ENCODE data around the gene IGSF3.

DNA sequence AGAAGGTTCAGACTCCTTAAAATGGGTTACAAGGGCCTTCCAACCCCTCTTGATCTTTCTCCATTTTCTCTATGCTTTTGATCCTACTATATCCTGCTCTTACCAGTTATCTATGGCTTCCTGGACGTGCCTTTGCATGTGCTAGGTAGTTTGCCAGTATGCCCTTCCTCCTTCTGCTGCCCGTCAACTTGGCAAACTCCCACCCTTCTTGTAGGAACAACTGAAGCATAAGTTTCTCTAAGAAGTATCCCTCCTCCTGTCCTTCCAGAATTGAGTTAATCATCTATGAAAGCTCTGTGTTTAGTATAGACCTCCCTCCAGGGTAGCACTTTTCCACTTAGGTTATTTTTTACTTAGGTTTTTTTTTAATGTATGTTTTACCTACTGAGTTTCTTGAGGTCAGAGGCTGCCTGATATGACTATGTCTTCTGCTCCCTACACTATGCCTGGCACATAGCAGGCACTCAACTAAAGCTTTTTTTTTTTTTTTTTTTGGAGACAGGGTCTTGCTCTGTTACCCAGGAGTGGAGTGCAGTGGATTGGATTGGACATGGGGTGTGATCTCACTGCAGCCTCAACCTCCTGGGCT lies 10.0 kb upstream of the IGSF3 start:
- TF ChIP-seq CTCF (IDR thresholded peaks at IDR 0.05) (no peak), POLR2A (IDR thresholded peaks at IDR 0.05) (no peak), EP300 (IDR thresholded peaks at IDR 0.05) (no peak)

Measured in suprapubic skin (tissue), 3 donors.